Measurements from ENCODE around the gene TCTA. TPM values are rescaled to one million over a fixed set of nuclear protein-coding genes. Genes with fewer than 3 reads are reported as not detected.

The TCTA gene
- total RNA-seq, 4 donors from 2014 or later, result 12.4 to 56.4 (median 40.9) TPM

- no peak for DNase-seq
- H3K27ac ChIP-seq, result peak overlapping the region; percentile 29 to 79 (median 60)
- TF ChIP-seq CTCF (IDR thresholded peaks at IDR 0.05) (no peak), POLR2A (IDR thresholded peaks at IDR 0.05) (no peak)
- no peak overlapping the region for H3K4me3 ChIP-seq
- no peaks in the 10 kb centered on the region for H3K27me3 ChIP-seq
- H3K36me3 ChIP-seq, result peaks cover 0 to 20% (median 0%) of the 10 kb centered on the region in 3 donors
- H3K4me1 ChIP-seq, result peaks cover 3 to 30% (median 24%) of the 10 kb centered on the region in 4 donors
- H3K9me3 ChIP-seq, result no peaks in the 10 kb centered on the region
Observed at GRCh38 chr3:49416867-49417266, 4.6 kb downstream of the TCTA start.

GRCh38 chr3:49417516-49418120, 5.4 kb downstream of the TCTA start:
- Histone ChIP-seq H3K4me1 (peaks cover 3 to 30% (median 27%) of the 10 kb centered on the region in 4 donors), H3K27ac (peak overlapping the region in 2 of 4 donors; percentile 74 to 79)
- no peak for DNase-seq

GRCh38 chr3:49421890-49422378, 9.7 kb downstream of the TCTA start:
- Histone ChIP-seq H3K4me1 (peaks cover 0 to 10% (median 7%) of the 10 kb centered on the region in 4 donors), H3K9me3 (no peaks in the 10 kb centered on the region), H3K36me3 (peaks cover 0 to 21% (median 0%) of the 10 kb centered on the region in 3 donors), H3K27ac (peak overlapping the region in 2 of 4 donors; percentile 48 to 59), H3K4me3 (peak overlapping the region in 2 of 4 donors; percentile 55 to 57), H3K27me3 (no peaks in the 10 kb centered on the region)
- DNase-seq, result peak in 1 of 3 donors; percentile 58
- TF ChIP-seq CTCF (IDR thresholded peaks at IDR 0.05), result peak in 1 of 6 experiments; percentile 1
- TF ChIP-seq POLR2A (IDR thresholded peaks at IDR 0.05), result no peak

More at GRCh38 chr3:49417516-49418120, 5.4 kb downstream of the TCTA start:
- H3K4me3 ChIP-seq, result peak overlapping the region in 1 of 4 donors; percentile 9
- no peak for TF ChIP-seq CTCF (IDR thresholded peaks at IDR 0.05)
- no peak for TF ChIP-seq POLR2A (IDR thresholded peaks at IDR 0.05)
- H3K36me3 ChIP-seq, result peaks cover 0 to 20% (median 0%) of the 10 kb centered on the region in 3 donors
- no peaks in the 10 kb centered on the region for H3K27me3 ChIP-seq
- no peaks in the 10 kb centered on the region for H3K9me3 ChIP-seq

- peak in 1 of 2 donors; percentile 43 for TF ChIP-seq POLR2A (IDR thresholded peaks at IDR 0.05)
- TF ChIP-seq CTCF (IDR thresholded peaks at IDR 0.05), result no peak
Observed at GRCh38 chr3:49422379-49423248, 10.4 kb downstream of the TCTA start, which contains the start of gene AMT. Gene AMT, minus strand, starts transcription at chr3:49422473. Its CDS starts 23 bp downstream, at chr3:49422450.

GRCh38 chr3:49424816-49425215, 12.6 kb downstream of the TCTA start:
- H3K4me1 ChIP-seq, result peaks cover 0 to 19% (median 2%) of the 10 kb centered on the region in 4 donors
- no peak overlapping the region for H3K27ac ChIP-seq
- no peak for DNase-seq
- no peaks in the 10 kb centered on the region for H3K9me3 ChIP-seq
- H3K4me3 ChIP-seq, result no peak overlapping the region
- H3K27me3 ChIP-seq, result no peaks in the 10 kb centered on the region
- no peak for TF ChIP-seq CTCF (IDR thresholded peaks at IDR 0.05)
- TF ChIP-seq POLR2A (IDR thresholded peaks at IDR 0.05), result no peak
- H3K36me3 ChIP-seq, result peaks cover 0 to 18% (median 0%) of the 10 kb centered on the region in 3 donors

More at GRCh38 chr3:49422379-49423248, 10.4 kb downstream of the TCTA start, which contains the start of gene AMT:
- Histone ChIP-seq H3K4me1 (peaks cover 0 to 10% (median 2%) of the 10 kb centered on the region in 4 donors), H3K36me3 (peaks cover 0 to 18% (median 0%) of the 10 kb centered on the region in 3 donors), H3K9me3 (no peaks in the 10 kb centered on the region), H3K27me3 (no peaks in the 10 kb centered on the region), H3K27ac (peak within 1 kb of the TSS in 2 of 4 donors; percentile 48 to 59), H3K4me3 (peak within 1 kb of the TSS in 2 of 4 donors; percentile 55 to 57)
- DNase-seq, result peak in 2 of 3 donors; percentile 72 to 82

Measured in Peyer's patch (tissue), 4 donors.